Body of pancreas (tissue), 4 donors: ENCODE data around the gene SNRPA1. TPM values are rescaled to one million over a fixed set of nuclear protein-coding genes. Genes with fewer than 3 reads are reported as not detected.
A peak's percentile ranks its signal among the peaks of the same experiment; 100 is the strongest.

ENCODE experiments used
- ATAC-seq: fragments of 150-250 bp; one replicate; pipeline ENCODE4 v1.9.1; 2016
- DNase-seq, 4 donors: peaks; one replicate each; pipeline ENCODE4 v3.0.0-alpha.2; 2019
- H3K27ac ChIP-seq, 4 donors: fragments of 200-600 bp; sonication (generic); 1 replicate in 3 of 4; 2 replicates in 1 of 4; pipeline versions ENCODE4 v1.5.1 to v1.6.1; 2016 to 2019; ENCODE audit warnings: mild to moderate bottlenecking in 1 of 4, mixed read lengths in 1 of 4, moderate library complexity in 1 of 4
- H3K27me3 ChIP-seq, 2 donors: fragments of 200-600 bp; sonication (generic); one replicate each; pipeline ENCODE4 v1.6.0; 2016; ENCODE audit warnings: mild to moderate bottlenecking in 1 of 2
- H3K36me3 ChIP-seq, 2 donors: fragments of 200-600 bp; sonication (generic); replicated peaks in 1 of 2; 2 replicates each; pipeline ENCODE4 v1.5.1; 2016; ENCODE audit warnings: low read depth in 2 of 2; ENCODE audit not compliant: insufficient read depth in 1 of 2
- H3K4me1 ChIP-seq: fragments of 200-600 bp; sonication (generic); one replicate; pipeline ENCODE4 v1.6.0; 2016
- H3K4me3 ChIP-seq, 2 donors: fragments of 200-600 bp; sonication (generic); 1 replicate in 1 of 2; 2 replicates in 1 of 2; pipeline ENCODE4 v1.5.1; 2016 to 2019
- H3K9me3 ChIP-seq, 3 donors: fragments of 200-600 bp; sonication (generic); 1 replicate in 2 of 3; 2 replicates in 1 of 3; pipeline ENCODE4 v1.5.1; 2016
- POLR2A ChIP-seq, 3 donors: fragments of 450-650 bp; IDR thresholded peaks; one replicate each; pipeline ENCODE4 v1.6.1; 2016; ENCODE audit warnings: antibody characterized with exemption in 3 of 3, mild to moderate bottlenecking in 2 of 3
- WGBS, 2 donors: methylation state at CpG; one replicate each; pipeline ENCODE4 v1.1.5; 2017; 5-methylcytosine and 5-hydroxymethylcytosine counted together
- intact Hi-C: fragments of 100-400 bp; cut with DNase I; formaldehyde crosslinking; loops from one replicate; pipeline ENCODE4 v1.15.1; 2023
- total RNA-seq, 2 donors: library from RNA; depleted of rRNA; stranded (reverse); fragments of >200 nt; gene quantifications; one replicate each; pipeline ENCODE4 v1.1.0, GENCODE V29; 2016
- TF ChIP-seq, protein P1 (sequence below), 7 experiments: fragments of 450-650 bp in 4 of 7; fragments of 200-600 bp in 3 of 7; sonication (generic) in 3 of 7; IDR thresholded peaks; one replicate each; pipeline ENCODE4 v1.5.1; 2016 to 2019; ENCODE audit warnings: antibody characterized with exemption in 7 of 7

The SNRPA1 gene
- total RNA-seq, 2 donors from 2014 or later, result 26.2 to 29.7 TPM

DNA sequence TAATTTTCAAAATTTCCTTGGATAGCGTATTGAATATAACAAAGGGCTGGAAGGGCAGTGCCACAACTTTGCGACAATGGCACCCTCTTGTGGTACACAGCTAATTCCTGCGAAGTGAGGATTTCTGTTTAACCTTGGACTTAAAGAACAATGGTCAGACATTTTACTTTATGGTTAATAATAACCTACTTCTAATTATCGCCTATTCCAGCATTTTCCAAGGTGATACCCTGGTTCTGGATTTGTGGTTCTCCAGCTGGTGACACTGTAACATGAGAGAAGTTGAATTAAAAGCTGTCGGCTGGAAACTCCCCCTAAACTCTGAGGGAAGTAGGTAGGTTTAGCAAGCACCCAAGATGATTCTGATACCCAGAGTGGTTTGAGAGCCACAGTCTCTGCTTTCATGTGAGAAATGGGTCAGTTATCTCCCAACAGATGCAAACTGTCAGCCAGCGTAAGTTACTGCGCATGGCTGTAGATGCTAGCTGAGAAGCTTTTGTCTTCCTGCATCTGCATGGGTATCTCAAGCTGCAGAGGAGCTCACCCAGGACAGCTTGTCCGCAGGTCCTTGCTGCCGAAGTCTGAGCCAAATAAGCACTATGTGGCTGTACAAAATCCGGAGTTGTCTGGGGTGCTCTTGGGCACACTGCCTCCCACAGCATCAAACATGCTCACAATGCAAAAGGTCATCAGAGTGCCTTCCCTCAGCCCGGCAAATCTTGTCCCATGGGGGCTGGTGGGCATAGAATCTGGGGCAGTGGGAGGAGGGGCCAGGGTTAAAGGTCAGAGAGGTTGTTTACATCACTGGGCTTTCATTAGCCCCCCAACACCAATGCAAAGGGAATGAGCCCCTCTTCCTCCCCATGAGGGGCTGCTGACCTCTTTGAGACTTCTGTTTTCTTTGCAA is 36.6 kb downstream of the SNRPA1 start:
- Histone ChIP-seq H3K27ac (no peak overlapping the region), H3K27me3 (no peaks in the 10 kb centered on the region), H3K4me3 (no peak overlapping the region), H3K36me3 (no peaks in the 10 kb centered on the region), H3K4me1 (peaks cover 7% of the 10 kb centered on the region), H3K9me3 (no peaks in the 10 kb centered on the region)
- peak; percentile 70 to 78 (median 75) for DNase-seq
- ATAC-seq, result peak; percentile 74
- intact Hi-C loops, result loop anchor here (5.0 to 10.0 kb wide), 3 partner anchors 171 to 634 kb away; no protein-coding TSS in a partner anchor
- 9 to 20% methylated on average over 9 to 11 of the region's 11 CpGs for WGBS, 2 donors
- no peak for TF ChIP-seq POLR2A (IDR thresholded peaks at IDR 0.05)
- TF ChIP-seq, protein P1, sequence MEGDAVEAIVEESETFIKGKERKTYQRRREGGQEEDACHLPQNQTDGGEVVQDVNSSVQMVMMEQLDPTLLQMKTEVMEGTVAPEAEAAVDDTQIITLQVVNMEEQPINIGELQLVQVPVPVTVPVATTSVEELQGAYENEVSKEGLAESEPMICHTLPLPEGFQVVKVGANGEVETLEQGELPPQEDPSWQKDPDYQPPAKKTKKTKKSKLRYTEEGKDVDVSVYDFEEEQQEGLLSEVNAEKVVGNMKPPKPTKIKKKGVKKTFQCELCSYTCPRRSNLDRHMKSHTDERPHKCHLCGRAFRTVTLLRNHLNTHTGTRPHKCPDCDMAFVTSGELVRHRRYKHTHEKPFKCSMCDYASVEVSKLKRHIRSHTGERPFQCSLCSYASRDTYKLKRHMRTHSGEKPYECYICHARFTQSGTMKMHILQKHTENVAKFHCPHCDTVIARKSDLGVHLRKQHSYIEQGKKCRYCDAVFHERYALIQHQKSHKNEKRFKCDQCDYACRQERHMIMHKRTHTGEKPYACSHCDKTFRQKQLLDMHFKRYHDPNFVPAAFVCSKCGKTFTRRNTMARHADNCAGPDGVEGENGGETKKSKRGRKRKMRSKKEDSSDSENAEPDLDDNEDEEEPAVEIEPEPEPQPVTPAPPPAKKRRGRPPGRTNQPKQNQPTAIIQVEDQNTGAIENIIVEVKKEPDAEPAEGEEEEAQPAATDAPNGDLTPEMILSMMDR (IDR thresholded peaks at IDR 0.05), result peak; percentile 49 to 94 (median 85)

GRCh38 chr15:101256757-101257156 is 38.3 kb downstream of the SNRPA1 start:
- Histone ChIP-seq H3K4me1 (peaks cover 13% of the 10 kb centered on the region), H3K4me3 (no peak overlapping the region), H3K27ac (no peak overlapping the region), H3K9me3 (no peaks in the 10 kb centered on the region), H3K27me3 (no peaks in the 10 kb centered on the region), H3K36me3 (no peaks in the 10 kb centered on the region)
- intact Hi-C loops, result loop anchor here (5.0 to 10.0 kb wide), 3 partner anchors 169 to 632 kb away; no protein-coding TSS in a partner anchor
- no peak for DNase-seq
- TF ChIP-seq, protein P1 (IDR thresholded peaks at IDR 0.05), result no peak
- TF ChIP-seq POLR2A (IDR thresholded peaks at IDR 0.05), result no peak
- WGBS, 2 donors, result 77 to 79% methylated on average over 6 of the region's 6 CpGs
- ATAC-seq, result no peak

- Histone ChIP-seq H3K36me3 (no peaks in the 10 kb centered on the region), H3K4me1 (peaks cover 13% of the 10 kb centered on the region), H3K27ac (no peak overlapping the region), H3K9me3 (no peaks in the 10 kb centered on the region), H3K27me3 (no peaks in the 10 kb centered on the region), H3K4me3 (no peak overlapping the region)
- no peak for ATAC-seq
- 16 to 18% methylated on average over 6 to 8 of the region's 8 CpGs for WGBS, 2 donors
- intact Hi-C loops, result loop anchor here (5.0 to 10.0 kb wide), 3 partner anchors 168 to 631 kb away; no protein-coding TSS in a partner anchor
- TF ChIP-seq, protein P1 (IDR thresholded peaks at IDR 0.05), result no peak
- TF ChIP-seq POLR2A (IDR thresholded peaks at IDR 0.05), result no peak
- peak in 3 of 4 donors; percentile 59 to 64 (median 62) for DNase-seq
These were observed 39.3 kb downstream of the SNRPA1 start for GRCh38 chr15:101255615-101256241.

DNA sequence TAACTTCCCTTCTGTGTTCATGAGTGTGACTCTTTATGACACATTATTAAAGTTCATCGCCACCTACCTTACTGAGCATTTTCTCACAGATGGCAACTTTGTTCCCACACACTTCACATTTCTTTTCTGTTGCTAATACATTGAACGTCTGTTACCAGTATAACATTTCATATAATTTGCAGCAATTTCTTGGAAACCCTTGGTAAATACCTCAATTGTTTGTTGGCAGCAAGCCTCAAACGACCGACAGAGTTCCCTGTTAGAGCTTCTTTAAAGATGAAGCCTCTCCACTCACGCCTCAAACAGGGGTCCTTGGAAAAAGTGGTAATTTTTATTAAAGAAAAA is 40.0 kb downstream of the SNRPA1 start:
- no peak for TF ChIP-seq POLR2A (IDR thresholded peaks at IDR 0.05)
- TF ChIP-seq, protein P1 (IDR thresholded peaks at IDR 0.05), result no peak
- peaks cover 20% of the 10 kb centered on the region for H3K4me1 ChIP-seq
- H3K27ac ChIP-seq, result no peak overlapping the region
- no peaks in the 10 kb centered on the region for H3K36me3 ChIP-seq
- WGBS, 2 donors, result 58 to 62% methylated on average over 5 of the region's 5 CpGs
- intact Hi-C loops, result loop anchor here (5.0 to 10.0 kb wide), 3 partner anchors 168 to 630 kb away; no protein-coding TSS in a partner anchor
- H3K9me3 ChIP-seq, result no peaks in the 10 kb centered on the region
- no peak overlapping the region for H3K4me3 ChIP-seq
- no peak for DNase-seq
- H3K27me3 ChIP-seq, result no peaks in the 10 kb centered on the region
- ATAC-seq, result no peak
